Stimulated activated CD4-positive, alpha-beta T cell treated with anti-CD3 and anti-CD28 coated beads, Interleukin-12 subunit alpha, Interleukin-12 subunit beta, amount 100 ng/mL, for 48 hours (primary cell): ENCODE data around the gene CACNA1I.
"Not testable (repeated sequence)": the region's sequence is repeated elsewhere in the genome, so short reads cannot be mapped to it uniquely, and the experiment has no call there.

Source experiments
- DNase-seq, 3 donors: peaks; one replicate each; pipeline ENCODE4 v3.0.0-alpha.2; 2020; ENCODE audit warnings: low read depth in 2 of 3, low spot score in 1 of 3

CACNA1I gene

GRCh38 chr22:39734046-39734445 lies 163.5 kb downstream of the CACNA1I start:
- DNase-seq = not testable (repeated sequence)

GRCh38 chr22:39734866-39735265 lies 164.3 kb downstream of the CACNA1I start:
- DNase-seq = no peak

- no peak for DNase-seq
Measured at GRCh38 chr22:39735776-39736175, 165.2 kb downstream of the CACNA1I start.

GRCh38 chr22:39738746-39739145 lies 168.2 kb downstream of the CACNA1I start:
- no peak for DNase-seq
